ENCODE results near the gene HLA-DMA. TPM values are rescaled to one million over a fixed set of nuclear protein-coding genes. Genes with fewer than 3 reads are reported as not detected.

The HLA-DMA gene
- total and polyA plus RNA-seq, 2 of the 4 experiments (the other 2 are of a cell fraction): 2.3 to 8.3 TPM

DNA sequence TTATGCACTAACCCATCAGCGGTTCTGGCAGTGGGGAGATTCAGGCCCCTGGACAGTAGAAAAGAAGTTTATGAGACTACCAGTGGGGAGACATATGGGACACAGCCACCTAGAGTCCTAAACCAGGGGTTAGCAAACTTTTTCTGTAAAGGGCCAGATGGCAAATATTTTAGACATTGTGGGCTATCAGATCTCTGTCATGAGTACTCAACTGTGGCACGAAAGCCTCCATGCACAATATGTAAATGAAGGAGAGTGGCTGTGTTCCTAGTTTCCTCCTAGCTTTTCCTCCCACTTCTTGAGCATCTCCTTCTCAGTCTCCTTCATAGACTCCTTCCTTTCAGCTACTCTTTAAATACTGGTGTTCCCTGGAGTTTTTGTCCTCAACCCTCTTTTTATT lies 3.3 kb upstream of the HLA-DMA start:
- WGBS, 2 experiments (ENCODE audit: extremely low coverage in 2 of 2, insufficient read length in 1 of 2): no CpG with 5 or more reads among the region's 2 CpGs
- H3K36me3 ChIP-seq (ENCODE audit: control insufficient read depth, insufficient read depth, low read length): no peaks in the 10 kb centered on the region

More for the DNA sequence above, 3.3 kb upstream of the HLA-DMA start:
- Histone ChIP-seq H3K14ac (replicated peaks; ENCODE audit: low read depth, low read length) (no peak overlapping the region), H2BK5ac (ENCODE audit: low read depth, low read length, poor library complexity, severe bottlenecking) (no peak overlapping the region), H3K27ac (ENCODE audit: insufficient read depth, low read length) (no peak overlapping the region), H2AK9ac (replicated peaks; ENCODE audit: low read depth, low read length, poor library complexity) (no peak overlapping the region), H3K4ac (ENCODE audit: low read depth, low read length) (no peak overlapping the region), H4K20me1 (ENCODE audit: insufficient read depth, low read length) (no peaks in the 10 kb centered on the region), H3K23ac (ENCODE audit: low read depth, low read length) (no peak overlapping the region), H3K79me1 (ENCODE audit: low read depth in 1 of 2, low read length in 2 of 2) (peaks cover 3 to 7% of the 10 kb centered on the region in 2 experiments; a peak in 1 of 4 replicates), H3K4me2 (ENCODE audit: low read depth, low read length) (no peak overlapping the region), H3K4me3 (ENCODE audit: insufficient read depth, low read depth, low read length) (no peak overlapping the region), H2BK20ac (ENCODE audit: low read depth, low read length) (no peak overlapping the region), H4K91ac (ENCODE audit: insufficient read depth, low read depth, low read length) (no peak overlapping the region), H4K5ac (ENCODE audit: low read depth, low read length) (no peak overlapping the region), H3K18ac (ENCODE audit: low read depth, low read length) (no peak overlapping the region), H3K4me1 (ENCODE audit: control insufficient read depth, insufficient read depth, low read length) (peaks cover 3% of the 10 kb centered on the region; the same call in 1 of the 2 replicates), H4K8ac (ENCODE audit: low read depth in 2 of 2, low read length in 2 of 2) (no peak overlapping the region), H3K56ac (ENCODE audit: extremely low read depth, insufficient read depth, low read length) (no peak overlapping the region), H3K9me1 (ENCODE audit: insufficient read depth, low read length) (peaks cover 4% of the 10 kb centered on the region; the same call in 1 of the 2 replicates), H3K27me3 (ENCODE audit: control insufficient read depth, insufficient read depth, low read length) (no peaks in the 10 kb centered on the region), H2BK120ac (ENCODE audit: low read depth, low read length) (no peak overlapping the region), H3K9me3 (ENCODE audit: control insufficient read depth, insufficient read depth, low read length) (no peaks in the 10 kb centered on the region), H2AK5ac (ENCODE audit: low read depth, low read length) (no peak overlapping the region), H2BK15ac (ENCODE audit: low read depth, low read length) (no peak overlapping the region), H3K9ac (ENCODE audit: low read depth, low read length) (no peak overlapping the region), H2AFZ (replicated peaks; ENCODE audit: low read length, poor library complexity) (no peak overlapping the region)
- ATAC-seq (ENCODE audit: low read depth) (no peak), DNase-seq (no peak)
- CTCF ChIA-PET: no interaction called here
- POLR2A ChIA-PET (ENCODE audit: unreplicated experiment): no interaction called here
- no TSS peak for BruUV-seq (replicated peaks)
- dilution Hi-C loops (cut with HindIII; ENCODE audit: low sequenced_read_pairs, unreplicated experiment) (no loop called here), in situ Hi-C loops (cut with MboI; ENCODE audit: low sequenced_read_pairs) (loop anchor here (25.0 kb wide), 1 partner anchor 769 kb away; the partner anchor contains the start of genes AGER, AGPAT1, GPSM3 and PBX2), intact Hi-C loops (cut with micrococcal nuclease) (no loop called here)
- no peak for TF ChIP-seq RCOR1 (IDR thresholded peaks at IDR 0.05; ENCODE audit: insufficient replicate concordance, low read length)
- TF ChIP-seq, protein P1, sequence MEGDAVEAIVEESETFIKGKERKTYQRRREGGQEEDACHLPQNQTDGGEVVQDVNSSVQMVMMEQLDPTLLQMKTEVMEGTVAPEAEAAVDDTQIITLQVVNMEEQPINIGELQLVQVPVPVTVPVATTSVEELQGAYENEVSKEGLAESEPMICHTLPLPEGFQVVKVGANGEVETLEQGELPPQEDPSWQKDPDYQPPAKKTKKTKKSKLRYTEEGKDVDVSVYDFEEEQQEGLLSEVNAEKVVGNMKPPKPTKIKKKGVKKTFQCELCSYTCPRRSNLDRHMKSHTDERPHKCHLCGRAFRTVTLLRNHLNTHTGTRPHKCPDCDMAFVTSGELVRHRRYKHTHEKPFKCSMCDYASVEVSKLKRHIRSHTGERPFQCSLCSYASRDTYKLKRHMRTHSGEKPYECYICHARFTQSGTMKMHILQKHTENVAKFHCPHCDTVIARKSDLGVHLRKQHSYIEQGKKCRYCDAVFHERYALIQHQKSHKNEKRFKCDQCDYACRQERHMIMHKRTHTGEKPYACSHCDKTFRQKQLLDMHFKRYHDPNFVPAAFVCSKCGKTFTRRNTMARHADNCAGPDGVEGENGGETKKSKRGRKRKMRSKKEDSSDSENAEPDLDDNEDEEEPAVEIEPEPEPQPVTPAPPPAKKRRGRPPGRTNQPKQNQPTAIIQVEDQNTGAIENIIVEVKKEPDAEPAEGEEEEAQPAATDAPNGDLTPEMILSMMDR (conservative IDR thresholded peaks at IDR 0.05; ENCODE audit: low read depth, low read length): no peak
- no peak for TF ChIP-seq POLR2A (IDR thresholded peaks at IDR 0.05; ENCODE audit: low read depth, low read length)
- TF ChIP-seq RFX5 (IDR thresholded peaks at IDR 0.05; ENCODE audit: low read depth, low read length): no peak
- no peak for TF ChIP-seq CEBPB (IDR thresholded peaks at IDR 0.05; ENCODE audit: low read depth, low read length)
- TF ChIP-seq USF2 (IDR thresholded peaks at IDR 0.05; ENCODE audit: low read depth, low read length): no peak
- no peak for TF ChIP-seq MAZ (IDR thresholded peaks at IDR 0.05; ENCODE audit: borderline replicate concordance, low read depth, low read length)
- no peak for TF ChIP-seq MXI1 (IDR thresholded peaks at IDR 0.05; ENCODE audit: borderline replicate concordance, low read depth, low read length)
- no peak for TF ChIP-seq RAD21 (IDR thresholded peaks at IDR 0.05; ENCODE audit: low read length)
- TF ChIP-seq ELK1 (IDR thresholded peaks at IDR 0.05; ENCODE audit: borderline replicate concordance, low read depth, low read length): no peak
